ENCODE results near the gene EFHC2.
"Not testable (repeated sequence)": the region's sequence is repeated elsewhere in the genome, so short reads cannot be mapped to it uniquely, and the experiment has no call there.

The EFHC2 gene

DNA sequence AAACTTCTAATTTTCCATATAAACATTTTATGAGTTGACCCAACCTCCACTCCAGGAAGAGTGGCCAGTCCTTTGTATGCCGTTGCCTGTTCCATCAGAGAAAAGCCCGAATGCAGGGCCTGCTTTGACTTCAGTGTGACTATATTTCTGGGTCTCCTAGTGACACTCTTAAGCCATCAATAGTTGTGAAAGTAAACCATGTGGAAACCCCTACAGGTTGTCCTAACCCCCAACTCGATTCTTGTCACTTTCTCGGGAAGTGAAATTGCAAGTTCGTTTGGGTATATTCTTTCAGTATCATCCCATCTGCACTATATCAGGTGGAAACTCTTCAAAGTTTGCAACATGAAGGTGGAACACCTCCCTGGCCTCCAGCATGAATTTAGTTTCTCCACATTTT lies 52.8 kb downstream of the EFHC2 start:
- DNase-seq: no peak

DNA sequence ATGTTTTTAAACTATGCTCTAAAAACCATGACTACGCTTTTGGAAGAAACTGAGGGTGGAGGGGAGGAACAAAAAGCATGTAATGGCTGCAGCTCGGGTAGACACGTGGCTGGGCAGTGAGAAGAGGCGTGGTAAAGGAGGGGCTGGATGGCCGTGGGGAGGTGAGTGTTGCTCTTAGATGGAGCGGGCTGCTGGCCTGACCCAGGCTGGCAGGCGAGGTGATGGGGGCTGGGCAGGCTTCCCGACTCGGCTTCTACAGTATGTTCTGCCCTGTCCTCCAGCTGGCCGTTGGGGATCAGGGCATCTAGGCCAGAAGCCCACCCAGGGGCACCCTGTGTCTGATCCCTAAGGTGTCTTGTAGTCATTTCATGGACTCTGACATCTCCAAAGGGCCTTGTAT lies 60.7 kb downstream of the EFHC2 start:
- DNase-seq: no peak

DNA sequence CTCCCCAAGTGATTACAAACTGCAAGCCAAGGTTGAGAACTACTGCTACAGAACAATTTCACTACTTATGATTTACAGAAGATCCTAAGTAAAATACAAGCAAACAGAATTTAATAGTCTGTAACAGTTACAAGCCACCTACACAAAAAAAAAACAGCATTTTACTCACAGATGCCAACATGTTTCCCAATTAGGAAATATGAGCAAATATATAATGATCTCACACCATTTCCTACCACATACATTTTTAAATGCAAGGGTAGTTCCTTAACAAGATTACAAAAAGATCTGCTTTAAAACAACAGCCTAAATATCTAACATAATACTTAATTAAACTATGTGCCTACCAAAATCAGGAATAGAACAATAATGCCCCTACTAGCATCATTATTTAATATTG lies 63.4 kb downstream of the EFHC2 start:
- no peak for DNase-seq

DNA sequence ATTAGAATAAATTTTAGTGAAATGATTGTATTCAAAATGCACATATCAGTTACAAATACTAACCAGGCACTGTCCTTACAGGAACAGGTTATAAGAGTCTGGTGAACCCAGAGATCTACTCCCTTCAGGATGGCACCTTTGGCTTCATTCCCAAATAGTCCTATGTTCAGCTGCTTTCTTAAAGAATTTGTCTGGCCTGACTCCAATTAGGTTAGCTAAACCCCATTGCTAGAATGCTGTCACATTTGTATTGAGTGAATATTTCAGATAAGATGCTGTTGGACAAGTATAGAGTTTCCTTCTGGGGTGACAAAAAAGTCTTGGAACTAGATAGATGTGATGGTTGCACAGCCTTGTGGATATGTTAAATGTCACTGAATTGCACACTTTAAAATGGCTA lies 69.4 kb downstream of the EFHC2 start:
- no peak for DNase-seq

DNA sequence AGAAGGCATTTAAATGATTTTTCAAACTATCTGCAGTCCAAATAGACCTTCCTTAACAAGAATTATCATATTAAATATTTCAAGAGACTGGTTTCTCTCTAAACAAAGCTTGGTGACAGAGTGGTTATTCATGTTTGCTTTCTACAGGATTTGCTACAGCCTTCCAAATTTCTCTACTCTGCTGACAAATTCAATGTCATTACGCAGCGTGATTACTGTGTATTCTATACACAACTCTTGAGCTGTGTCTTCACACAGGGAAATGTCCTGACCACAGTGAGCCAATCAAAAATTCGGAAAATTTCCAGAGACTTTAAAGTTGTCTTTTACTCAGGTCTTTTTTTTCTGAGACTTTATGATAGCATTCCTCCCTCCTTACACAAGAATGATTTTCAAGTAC lies 75.6 kb downstream of the EFHC2 start:
- no peak for DNase-seq

DNA sequence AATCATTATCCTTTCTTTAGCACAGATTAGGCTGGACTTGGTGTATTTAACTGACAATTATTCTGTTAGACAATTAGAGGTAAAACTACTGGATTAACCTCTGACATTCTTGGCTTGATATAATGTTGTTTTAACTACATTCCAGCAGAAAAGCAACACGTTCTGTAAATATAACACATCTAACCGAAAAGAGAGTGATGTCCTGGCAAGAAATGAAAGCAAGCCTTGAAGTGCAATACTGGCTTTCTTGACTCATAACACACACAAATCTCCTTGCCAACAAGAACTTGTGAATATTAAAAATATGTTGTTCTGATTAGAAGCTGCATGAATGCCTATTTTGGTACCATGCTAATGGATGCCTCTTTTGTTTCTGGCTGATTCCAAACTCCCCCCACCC lies 76.4 kb downstream of the EFHC2 start:
- no peak for DNase-seq

DNA sequence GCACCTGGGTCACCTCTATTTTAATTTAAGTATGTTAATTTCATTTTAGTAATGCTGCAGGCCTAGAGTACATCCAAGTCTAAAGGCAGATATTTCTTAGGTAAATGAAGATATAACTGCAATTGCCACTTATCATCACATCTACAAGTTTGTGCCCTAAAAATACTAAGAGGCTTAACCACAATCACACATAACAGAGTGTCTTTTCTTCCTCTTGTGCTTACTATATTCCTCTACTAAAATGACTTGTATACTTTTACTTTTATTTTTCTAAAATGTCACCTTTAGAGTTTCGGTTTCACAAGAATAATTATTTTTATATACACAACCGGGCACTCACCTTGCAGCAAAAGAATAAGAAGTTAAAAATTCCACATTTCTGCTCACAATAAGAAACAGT lies 77.9 kb downstream of the EFHC2 start:
- no peak for DNase-seq

DNA sequence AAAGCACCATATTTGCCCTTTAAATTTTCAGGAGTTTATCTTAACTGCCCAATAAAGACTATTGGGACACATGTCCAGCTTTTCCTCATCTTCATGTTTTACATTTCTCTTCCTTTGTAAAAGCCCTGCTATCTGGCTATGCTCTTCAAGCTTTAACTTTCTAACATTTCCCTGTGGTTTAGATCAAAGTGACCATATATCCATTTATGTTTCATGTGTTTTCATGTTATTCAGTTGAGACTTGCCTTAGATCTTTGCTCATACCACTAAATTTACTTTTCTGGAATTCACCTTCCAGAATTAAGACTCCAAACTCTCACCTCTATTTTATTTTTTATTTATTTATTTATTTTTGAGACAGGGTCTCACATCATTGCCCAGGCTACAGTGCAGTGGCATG lies 78.5 kb downstream of the EFHC2 start:
- no peak for DNase-seq

DNA sequence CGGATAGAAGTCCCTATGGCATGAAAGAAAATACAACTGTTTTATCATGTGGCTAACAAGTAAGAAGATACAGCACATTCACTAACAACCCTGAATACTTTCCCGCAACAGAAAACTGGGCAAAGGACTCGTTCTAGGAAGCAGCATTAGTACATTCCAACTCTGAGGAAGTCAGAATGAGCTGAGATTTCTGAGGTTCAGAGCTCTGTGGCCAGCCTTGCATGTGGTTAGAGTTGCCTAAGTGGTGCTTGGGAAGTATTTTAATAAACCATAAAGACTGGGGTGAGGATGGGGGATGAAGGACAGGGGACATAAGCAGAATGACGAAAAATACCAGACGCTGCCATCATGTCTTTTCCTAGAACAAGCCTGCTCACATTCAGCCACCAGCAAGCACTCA lies 82.2 kb downstream of the EFHC2 start:
- DNase-seq: no peak

DNA sequence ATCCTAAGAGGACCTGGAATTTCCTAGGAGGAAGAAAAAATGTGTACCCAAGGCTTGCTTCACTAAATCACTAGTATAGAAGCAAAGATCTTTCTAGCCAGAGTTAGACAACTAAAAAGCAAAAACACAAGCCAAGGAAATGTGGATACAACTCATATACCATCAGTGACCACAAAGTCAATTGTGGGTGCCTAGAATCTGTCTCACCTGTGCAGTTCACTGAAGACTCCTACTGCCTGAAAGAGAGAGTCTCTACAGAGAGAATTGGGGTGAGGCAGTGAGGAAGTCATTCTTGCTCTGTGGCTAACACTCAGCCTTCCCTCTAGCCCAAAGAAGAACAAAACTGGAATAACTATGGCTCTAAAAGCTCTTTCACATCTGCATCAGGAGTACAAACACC lies 82.9 kb downstream of the EFHC2 start:
- no peak for DNase-seq

DNA sequence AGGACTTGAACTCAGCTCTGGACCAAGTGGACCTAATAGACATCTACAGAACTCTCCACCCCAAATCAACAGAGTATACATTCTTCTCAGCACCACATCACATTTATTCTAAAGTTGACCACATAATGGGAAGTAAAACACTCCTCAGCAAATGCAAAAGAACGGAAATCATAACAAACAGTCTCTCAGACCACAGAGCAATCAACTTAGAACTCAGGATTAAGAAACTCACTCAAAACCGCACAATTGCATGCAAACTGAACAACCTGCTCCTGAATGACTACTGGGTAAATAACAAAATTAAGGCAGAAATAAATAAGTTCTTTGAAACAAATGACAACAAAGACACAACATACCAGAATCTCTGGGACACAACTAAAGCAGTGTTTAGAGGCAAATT lies 87.7 kb downstream of the EFHC2 start:
- not testable (repeated sequence) for DNase-seq

DNA sequence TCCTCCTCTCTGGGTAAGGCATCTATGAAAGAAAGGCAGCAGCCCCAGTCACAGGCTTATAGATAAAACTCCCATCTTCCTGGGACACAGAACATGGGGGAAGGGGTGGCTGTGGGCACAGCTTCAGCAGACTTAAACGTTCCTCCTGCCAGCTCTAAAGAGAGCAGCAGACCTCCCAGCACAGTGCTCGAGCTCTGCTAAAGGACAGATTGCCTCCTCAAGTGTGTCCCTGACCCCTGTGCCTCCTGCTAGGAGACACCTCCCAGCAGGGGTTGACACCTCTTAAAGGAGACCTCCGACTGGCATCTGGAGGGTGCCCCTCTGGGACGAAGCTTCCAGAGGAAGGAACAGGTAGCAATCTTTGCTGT lies 89.9 kb downstream of the EFHC2 start:
- DNase-seq: no peak

DNA sequence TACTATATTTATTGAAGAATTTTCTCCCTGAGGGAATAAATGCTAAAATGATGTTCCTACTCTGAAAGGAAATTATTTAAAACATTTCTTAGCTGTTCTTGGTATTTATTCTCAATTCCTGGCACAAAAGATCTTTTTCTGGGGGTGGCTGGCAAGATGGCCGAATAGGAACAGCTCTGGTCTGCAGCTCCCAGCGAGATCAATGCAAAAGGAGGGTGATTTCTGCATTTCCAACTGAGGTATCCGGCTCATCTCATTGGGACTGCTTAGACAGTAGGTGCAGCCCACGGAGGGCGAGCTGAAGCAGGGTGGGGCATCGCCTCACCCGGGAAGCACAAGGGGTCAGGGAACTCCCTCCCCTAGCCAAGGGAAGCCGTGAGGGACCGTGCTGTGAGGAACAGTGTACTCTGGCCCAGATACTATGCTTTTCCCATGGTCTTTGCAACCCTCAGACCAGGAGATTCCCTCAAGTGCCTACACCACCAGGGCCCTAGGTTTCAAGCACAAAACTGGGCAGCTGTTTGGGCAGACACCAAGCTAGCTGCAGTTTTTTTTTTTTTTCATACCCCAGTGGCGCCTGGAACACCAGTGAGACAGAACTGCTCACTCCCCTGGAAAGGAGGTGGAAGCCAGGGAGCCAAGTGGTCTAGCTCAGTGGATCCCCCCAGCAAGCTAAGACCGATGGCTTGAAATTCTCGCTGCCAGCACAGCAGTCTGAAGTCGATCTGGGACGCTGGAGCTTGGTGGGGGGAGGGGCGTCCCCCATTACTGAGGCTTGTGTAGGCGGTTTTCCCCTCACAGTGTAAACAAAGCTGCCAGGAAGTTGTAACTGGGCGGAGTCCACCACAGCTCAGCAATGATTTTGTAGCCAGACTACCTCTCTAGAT lies 90.5 kb downstream of the EFHC2 start:
- peak; percentile 13 for DNase-seq

DNA sequence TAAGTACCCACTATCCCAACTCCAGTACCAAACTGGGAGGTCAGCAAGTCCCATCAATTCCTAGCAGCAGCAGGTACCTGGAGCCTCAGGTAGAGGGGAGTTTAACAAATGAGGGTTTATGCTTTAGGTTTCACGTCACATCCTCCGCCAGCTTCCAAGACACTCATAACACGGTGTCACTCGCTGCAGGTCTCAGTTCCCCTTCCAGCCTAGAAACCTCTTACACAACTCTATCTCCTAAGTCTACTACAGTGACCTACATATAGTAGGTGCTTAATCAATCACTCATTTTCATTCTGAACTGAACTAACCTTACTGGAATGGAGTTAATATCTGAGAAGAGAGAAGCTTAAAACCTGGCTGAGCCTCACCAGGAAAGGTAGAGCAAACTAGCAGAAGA lies 96.0 kb downstream of the EFHC2 start:
- DNase-seq: no peak

DNA sequence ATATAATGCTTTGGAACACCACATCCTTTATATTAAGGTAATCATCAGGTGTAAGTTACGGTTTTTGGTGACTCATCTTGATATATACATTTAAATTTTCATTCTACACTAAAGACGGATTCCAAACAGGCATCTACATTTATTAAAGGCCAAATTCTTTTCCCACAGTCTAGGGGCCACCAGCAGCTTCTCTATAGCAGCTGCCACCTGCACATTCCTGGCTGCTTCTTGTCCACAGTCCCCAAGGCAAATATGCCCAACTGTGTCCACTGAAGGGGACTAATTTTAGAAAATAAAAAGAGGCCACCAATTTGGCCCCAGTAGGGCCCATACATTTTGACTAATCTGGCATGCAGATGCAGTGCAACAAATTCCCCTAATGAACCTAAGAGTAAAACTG lies 96.6 kb downstream of the EFHC2 start:
- DNase-seq: no peak

DNA sequence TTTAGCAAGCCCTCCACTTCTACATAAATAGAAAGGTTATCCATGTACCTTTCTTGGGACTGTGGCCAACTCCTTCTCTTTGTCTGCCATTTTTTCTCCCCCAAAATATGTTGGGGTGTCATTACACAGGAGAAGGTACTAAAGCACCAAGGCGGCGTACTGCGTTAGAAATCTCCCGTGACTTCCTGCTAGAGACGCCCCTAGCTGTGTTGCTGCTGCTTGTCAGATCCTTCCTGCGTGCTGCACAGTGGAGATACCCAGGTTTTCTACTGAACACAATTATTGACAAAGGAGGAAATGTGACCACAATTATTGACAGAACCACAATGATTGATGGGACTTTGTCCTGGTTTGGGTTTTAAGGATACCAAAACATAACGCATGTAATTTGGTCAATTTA lies 97.7 kb downstream of the EFHC2 start:
- no peak for DNase-seq

DNA sequence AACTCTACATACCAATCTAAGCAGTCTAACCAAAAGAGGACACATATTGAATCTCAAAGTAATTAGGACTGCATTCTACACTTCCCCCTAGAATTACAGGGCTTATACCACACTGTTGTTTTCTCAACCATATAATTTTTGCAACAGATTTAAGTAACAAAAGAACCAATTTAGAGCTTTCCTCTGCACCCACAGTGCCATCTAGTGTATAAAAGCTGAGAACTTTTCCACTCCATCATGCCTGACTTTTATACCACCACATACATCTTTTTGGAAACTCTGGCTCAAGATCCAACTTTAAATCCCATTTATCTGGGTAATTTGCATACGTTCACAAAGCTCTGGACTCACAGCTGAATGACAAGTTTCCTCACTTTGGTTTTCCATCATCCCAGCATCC lies 99.5 kb downstream of the EFHC2 start:
- DNase-seq: peak; percentile 18

DNA sequence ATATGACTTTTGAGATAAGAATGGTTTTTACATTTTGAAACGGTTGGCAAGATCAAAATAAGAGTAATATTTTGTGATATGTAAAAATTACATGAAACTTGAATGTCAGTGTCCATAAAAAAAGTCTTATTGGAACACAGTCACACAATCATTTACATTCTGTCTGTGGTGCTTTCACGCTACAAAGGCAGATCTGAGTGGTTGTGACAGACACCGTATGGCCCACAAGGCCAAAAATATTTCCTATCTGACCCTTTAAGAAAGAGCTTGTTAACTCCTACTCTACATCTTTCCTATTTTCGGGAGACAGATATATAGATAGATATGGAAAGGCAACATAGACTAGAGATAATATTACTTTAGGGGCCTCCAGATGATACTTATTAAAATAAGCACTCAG lies 101.9 kb downstream of the EFHC2 start:
- DNase-seq: no peak

DNA sequence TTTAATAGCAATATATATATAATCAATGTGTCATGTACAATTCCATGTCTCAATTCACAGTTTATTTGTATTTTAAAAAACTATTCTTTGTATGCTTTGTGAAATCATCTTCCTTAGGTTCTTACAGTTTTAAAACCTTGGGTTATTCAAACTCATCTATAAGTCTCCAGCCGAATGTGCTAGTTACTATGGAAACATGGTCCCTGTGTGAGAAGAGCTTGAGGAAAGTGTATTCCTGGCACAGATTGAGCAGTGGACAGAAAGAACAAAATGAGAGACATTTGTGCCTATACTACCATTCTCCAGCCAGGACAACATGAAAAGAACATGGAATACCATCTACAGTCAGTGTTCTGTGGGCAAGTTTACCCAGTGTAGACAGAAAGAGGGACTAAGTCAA lies 103.4 kb downstream of the EFHC2 start:
- no peak for DNase-seq

DNA sequence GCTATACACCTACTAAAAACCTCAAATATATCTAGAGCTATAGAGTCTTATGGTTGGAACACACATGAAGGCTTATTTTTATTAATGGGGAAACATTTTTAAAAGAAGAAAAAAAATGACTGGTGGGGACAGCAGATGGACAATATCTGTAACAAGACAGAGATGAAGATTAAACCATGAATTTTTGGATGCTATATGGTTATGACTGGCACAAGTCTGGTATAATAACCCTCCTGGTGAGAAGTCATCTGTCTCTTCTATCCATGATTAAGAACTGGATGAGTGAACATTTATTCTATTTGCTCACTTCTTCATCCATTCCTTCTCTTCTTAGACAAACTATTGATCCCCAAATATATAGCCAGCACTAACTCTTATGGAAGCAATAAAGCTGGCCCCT lies 104.4 kb downstream of the EFHC2 start:
- no peak for DNase-seq

DNA sequence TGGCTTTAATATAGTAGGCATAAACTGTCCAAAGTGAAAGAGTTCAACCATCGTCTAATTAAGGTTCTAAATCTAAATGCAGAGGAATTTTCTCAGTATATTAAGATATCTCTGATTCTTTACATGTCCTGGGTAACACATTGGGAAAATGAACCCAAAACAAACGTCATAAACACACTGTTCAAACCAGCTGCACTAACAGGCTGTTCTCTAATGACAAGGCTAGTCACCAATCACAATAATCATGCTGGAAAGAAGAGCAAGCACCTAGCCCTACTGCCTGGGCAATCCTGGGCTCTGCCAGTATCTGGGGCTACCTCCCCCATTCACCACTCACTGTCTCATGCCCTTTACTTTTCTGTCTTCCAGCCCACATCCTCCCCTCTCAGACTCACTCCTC lies 107.9 kb downstream of the EFHC2 start:
- no peak for DNase-seq

DNA sequence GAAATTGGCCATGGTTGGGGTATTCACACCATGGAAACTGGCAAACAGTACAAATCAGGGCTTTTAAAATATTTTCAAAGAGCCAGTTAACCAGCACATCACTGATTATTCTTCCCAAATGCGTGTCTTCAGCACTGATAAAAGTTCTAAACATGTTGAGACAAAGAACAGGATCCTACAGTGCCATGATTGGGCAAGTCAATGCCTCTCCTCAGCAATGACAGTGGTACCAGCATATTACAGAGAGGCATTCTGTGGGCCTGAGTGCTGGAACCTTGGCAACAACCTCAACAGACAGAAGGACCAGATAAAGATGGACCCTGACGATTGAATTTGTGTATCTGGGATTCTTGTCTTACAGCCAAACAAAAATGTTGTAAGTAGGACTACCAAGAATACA lies 108.9 kb downstream of the EFHC2 start:
- DNase-seq: no peak

DNA sequence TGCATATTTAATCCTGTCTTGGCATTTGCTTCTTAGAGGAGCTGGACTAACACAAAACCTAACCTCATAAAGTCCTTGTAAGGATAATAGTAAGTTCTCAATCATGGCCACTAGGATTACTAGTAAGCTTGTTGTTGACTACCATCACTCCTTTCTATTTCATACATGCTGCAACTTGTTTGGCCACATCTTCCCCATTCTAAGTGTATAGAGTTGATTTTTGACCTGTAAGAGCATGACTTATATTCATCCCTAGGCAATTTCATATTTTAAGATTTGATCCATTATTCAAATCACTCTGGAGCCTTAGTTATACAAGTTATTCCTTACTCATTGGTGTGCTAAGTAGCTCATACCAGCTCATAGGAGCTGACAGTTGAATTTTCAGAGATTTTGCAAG lies 109.4 kb downstream of the EFHC2 start:
- DNase-seq: no peak

DNA sequence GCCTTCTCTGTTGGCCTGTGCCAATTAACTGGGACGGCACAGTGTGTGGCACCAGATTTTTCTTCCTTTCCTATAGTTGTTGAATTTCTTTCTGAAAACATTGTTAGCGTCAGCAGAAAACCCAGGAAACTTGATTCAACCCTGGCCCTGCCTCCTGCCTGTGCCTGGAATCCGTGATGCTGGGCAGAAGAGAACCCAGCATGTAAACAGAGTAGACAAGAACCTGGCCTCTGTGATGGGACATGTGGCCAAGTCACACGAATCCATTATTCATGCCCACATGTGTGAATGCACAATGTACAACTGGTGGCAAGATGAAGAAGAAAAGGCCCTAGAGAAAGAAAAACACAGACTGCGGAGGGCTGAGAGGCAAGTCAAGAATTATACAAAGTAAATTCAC lies 111.4 kb downstream of the EFHC2 start:
- DNase-seq: no peak

DNA sequence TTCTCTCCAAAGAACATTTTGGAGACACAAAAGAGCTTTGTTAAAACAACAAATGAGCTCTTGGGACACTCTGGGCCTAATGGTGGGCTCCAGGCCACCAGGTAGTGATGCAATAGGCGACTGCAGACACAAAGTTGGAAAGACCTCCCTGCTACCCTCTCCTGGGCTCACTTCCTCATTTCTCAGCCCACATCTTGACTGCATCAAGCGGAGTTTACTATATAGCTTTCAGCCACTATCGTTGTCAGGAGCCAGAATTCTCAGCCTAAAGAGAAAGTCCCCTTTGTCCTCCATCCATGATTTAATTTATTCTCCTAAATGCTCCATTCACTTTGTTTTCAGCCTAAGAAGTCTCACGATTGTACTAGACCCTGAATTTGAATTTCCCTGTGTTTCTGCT lies 114.9 kb downstream of the EFHC2 start:
- no peak for DNase-seq
